ENCODE measurements around the gene PATZ1.
"Not testable (repeated sequence)": the region's sequence is repeated elsewhere in the genome, so short reads cannot be mapped to it uniquely, and the experiment has no call there.

Gene PATZ1

DNA sequence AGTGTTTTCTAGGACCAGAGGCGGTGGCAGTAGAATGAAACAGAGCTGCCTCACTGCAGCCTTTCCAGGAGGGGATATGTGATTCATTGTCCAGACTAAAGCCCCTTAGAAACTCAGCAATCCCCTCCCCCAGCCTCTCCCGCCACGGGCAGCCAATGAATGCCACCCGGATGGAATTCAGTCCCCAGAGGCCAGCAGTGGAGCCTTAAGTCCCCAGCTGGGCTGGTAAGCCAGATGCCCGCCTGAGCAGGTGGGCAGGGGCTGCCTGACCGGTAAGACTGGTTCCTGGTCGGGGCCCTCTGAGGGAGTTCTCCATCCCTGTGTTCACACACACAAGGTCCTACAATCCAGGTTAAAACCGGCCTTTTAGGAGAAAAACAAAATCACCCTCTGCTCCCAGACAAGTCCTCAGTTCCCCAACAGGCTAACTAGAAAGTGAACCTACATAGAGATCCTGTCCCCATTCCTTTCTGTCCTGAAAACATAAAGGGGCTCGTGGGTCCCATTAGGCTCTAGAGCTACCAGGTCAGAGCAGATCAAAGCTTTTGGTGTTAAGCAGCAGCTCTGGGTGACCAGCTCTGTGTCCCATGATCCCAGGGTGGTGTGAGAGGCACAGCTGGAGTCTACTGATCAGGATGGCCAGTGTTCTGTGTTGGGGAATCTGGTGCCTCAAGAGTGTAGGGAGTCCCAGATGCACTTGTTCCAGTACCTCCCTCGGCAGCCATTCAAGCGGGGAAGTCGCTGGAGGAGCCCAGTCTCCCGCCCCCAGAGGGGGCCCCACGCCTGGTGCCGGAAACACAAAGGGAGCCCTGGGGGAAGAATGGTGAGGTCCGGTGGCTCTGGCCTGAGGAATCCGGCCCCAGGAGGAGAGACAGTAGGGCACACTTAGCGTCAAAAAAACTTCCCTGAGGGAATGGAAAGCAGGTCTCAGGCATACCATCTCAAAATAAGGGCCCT is 2.6 kb downstream of the PATZ1 start:
- no peak for DNase-seq (ENCODE audit: low read depth)

DNA sequence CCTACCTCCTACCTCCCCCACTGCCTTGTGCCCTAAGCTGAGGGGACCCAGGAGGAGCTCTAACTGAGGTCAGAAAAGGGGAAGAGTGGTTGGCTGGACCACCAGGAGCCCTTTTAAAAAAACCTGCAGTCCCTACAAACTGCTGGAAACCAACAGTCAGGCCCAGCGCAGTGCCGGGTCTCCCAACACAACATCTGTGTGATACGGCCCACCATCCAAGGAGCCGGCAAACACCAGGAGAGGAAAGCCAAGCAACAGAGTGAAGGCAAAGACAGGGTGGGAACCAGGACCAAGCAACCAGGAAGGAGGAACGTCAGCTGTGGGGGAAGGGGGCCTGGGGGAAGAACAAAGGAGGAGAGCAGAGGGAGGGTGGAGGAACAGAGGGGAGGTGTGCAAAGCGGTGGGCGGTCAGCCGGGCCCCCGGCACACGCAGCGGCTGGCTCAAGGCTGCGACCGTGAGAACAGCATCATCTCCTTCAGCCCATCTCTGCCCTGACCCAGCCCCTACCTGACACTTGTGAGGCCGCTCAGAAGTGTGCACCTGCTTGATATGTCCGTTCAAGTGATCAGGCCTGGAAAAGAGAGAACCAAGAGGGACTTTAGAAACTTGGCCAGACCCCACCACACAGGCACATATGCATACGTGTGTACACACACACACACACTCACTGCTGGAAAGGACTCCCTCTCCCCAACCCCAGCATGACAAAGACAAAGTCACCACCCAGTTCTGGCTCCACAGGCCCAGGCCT is 3.6 kb downstream of the PATZ1 start:
- DNase-seq (ENCODE audit: low read depth), result no peak

DNA sequence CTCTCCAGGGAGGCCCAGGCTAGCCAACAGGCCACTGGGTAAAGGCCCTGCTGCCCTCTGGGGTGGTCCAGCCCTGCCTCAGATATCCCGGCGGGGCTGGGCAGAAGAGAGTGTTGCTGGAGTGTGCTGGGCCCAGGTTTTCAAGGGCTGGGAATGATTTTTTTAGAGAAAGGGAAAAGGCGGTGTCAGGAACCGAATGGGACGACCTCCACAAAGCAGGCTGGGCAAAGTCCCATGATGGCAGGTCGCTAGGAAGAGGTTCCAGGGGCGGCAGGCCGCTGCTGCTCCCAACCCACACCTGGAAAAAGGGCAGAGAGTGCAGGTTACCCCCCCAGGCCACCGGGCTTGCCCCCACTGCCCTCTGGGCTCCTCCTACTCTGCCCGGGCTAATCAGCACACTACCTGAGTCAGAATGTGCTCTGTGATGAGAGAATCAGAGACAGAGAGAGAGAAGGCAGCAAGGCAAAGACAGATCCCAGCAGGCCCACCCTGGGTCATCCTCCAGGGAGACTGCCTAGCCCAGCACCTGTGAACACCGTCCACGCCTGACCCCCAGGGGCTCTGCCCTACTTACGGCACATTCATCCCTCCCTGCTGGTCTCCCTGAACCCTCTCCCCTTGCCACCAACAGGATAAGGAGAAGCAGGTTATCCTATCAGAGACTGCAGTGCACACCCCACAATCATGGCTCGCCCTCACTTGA is 4.6 kb downstream of the PATZ1 start:
- DNase-seq (ENCODE audit: low read depth), result no peak

DNA sequence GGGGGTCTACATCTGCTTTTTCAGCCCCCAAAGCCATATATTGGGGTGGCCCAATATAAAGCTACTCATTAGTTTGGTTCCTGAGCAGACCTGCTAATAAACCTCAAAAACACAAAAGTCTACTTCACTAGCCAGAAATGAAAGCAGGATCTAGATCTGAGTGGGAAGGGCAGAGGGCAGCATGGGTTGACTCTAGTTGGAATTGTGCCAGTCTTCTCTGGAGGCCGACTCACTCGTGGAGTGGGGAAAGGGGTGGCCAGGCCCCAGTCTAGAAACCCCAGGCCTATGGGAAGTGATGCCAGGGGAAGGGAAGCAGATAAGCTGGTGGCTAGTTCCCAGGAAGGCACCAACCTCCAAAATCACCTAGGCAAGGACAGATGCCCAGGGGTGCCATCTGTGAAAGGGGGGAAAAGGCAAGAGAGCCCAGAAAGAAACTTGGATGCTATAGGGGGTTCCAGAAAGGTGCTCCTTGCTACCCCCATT is 5.3 kb downstream of the PATZ1 start:
- no peak for DNase-seq (ENCODE audit: low read depth)

DNA sequence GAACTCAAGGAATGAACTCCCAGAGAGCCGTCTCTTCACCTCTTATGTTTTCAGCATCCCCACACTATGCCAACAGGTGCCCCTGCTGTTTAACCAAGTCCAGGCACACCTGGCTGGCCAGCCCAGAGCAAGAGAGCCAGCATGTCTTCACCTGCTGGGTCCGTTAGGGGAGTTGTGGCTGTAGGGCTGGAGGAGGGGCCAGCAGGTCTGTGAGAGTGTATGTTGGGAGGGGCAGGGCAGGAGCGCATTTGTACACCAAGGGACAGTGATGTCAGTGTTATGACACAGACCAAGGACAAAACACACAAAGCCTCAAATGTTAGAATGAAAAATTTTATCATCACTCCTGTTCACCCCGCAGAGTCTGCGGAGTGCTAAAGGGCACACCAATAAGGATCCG is 5.8 kb downstream of the PATZ1 start:
- no peak for DNase-seq (ENCODE audit: low read depth)

DNA sequence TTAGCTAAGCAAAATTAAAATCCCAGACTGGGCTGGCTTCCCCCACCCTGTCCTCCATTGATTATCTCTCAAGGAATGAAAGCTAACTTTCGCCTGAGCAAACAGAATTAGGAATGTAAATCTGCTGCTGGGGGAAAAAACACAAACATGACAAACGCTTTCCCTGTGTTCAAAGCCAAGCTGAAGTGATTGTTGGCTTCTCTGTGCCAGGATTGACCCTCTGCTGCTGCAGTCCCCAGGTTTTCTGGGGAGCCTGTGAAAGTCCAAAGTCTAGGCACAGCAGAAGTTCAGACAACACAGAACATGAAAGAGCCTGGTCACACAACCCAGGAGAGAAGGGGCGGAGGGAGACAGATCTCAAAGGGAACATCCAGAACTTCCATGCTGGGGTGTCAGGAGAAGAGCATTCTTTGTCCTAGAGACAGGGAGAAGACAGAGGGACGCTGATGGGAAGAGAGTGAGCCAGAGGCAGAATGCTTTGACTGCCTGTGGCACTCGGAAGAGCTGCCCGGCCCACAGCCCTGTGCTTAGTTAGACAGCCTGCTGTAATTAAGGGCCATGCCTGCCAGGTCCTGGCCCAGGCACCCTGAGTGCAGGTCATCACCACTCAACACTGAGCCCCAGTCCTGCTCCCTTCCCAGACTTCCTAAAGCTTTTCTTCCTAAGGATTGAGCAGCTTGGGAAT is 6.9 kb downstream of the PATZ1 start:
- DNase-seq (ENCODE audit: low read depth), result no peak

DNA sequence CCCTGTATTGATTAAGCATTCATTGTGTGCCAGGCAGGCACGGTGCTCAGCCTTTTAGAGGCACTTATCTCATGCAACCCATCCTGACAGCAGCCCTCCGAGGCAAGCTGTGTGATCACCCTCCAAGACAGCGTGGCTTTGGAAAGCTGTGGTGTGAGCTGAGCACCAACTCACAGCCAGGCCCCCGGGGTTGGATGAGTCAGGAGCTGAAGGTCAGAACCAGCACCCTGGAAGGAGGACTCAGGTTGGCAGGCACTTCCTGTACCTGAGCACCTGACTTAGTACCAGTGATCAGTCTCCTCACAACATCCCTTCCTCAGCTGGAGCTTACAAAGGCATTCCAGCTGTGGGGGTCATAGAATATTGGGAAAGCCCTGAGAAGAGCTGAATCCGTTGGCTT is 9.0 kb downstream of the PATZ1 start:
- DNase-seq (ENCODE audit: low read depth), result no peak

DNA sequence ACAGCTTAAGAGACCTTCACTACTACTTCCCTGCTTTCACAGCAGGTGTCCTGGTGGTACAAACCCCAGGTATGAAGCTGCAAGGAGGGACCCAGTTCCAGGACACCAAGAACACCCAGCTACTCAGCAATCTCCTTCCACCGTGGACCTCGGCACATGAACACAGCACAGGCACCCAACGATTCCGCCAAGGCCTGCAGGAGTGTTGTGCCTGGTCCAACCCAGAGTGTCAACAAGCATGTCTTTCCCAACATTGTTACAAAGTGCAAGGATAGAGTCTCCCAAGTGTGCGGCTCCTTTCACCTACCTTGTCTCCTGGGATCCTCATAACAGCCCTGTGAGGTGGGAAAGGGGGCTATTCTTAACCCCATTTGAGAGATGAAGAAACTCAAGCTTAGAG is 11.8 kb downstream of the PATZ1 start:
- DNase-seq (ENCODE audit: low read depth), result no peak

DNA sequence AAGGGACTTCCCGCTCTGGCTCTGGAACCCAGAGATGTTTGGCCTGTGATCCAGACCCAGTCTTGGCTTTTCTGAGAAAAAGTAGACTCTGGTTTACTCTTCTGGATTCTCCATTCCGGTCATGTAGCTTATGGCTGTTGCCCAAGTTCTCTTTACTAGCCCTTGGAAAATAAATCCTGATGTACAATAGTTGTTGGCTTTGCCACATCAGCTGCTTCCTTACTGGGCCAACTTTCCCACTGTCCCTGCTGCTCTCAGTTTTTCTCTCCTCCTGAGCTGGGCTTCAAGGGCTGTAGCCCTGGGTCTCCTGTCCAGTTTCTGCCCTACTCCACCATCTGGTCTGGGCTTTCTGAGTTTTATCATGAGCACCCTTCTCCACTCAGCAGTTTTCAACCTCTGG is 12.5 kb downstream of the PATZ1 start:
- no peak for DNase-seq (ENCODE audit: low read depth)

DNA sequence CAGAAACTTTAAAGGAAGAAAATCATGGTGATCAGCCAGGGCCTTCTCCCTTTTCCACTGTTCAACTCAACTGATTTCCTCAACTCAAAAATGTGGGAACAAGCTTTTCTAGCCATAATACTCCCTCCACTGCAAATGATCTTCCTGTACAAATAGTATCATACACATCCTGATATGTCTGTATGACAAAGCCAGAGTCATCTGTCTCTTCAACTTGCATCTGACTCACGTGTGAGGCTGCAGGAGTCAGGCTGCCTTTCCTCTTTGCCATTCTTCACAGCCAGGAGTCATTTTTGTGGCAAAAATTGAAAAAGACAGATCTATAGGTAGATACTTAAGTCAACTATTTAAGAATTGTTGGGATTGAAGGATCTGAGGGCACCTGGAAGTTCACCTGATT is 13.3 kb downstream of the PATZ1 start:
- DNase-seq (ENCODE audit: low read depth), result no peak

DNA sequence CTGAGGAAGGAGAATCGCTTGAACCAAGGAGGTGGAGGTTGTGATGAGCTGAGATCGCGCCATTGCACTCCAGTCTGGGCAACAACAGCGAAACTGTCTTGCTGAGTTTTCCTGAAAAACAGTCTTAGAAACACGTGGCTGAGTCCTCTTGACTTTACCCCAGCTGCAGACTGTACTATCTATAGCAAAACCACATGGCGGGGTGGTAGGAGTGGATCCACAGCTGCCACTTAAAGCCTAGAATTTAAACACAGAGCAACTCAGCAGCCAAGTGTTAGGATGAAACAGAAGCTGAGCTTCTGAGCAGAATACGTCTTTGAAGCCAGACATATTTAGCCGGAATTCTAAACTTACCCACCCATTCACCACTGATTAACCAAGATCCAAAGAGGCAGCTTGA is 14.1 kb downstream of the PATZ1 start:
- DNase-seq (ENCODE audit: low read depth), result no peak

DNA sequence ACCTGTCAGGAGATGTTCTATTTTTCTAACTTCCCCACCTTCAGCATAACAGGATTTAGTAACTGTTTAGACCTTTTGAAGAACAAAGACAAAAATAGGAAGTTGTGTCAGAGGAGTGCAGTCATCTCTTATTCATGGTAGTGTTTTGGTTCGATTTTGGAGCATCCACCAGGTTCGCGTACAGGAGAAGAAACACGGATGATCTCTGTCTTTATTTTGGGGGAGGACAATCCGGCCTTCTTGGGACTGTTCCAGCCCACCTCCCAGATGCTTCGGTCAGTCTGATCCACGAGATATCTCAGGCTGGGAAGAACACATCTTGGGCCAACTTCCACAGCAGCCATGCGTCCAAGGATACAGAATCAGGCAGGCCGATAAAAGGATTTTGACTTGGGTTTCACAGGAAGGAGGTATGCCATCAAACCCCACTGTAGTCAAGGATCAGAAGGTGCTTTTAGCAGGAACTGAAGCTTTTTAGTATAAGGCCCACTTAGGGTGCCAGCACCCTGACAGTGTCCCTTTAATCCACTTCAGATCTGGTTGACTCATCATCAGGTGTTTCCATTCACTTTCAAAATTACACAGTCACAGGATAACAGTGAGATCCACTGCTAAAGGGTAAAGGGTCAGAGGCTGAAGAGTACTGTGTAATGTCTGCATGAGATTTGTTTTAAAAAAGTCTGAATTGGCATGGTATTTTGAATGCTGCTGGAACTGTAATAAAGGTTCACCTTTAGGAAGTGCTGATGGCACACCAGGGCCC is 16.5 kb downstream of the PATZ1 start:
- DNase-seq (ENCODE audit: low read depth), result no peak

DNA sequence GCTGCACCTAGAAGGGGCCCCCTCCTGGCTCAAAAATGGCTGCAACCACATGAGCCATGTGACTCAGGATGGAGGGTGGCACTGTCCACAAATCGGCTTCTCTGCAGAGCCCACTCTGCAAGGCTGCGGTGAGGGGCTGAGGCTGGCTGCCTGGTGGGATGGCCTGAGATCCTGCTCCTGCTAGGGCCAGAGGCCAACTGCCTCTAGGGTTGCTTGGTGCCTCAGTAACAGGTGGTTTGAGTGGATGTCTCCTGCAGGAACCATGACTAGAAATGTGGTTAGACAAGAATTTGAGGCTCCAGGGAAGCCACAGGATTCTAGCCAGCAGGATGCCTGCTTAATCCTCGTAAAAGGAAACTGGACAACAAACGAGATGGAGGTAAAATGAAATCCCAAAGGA is 17.1 kb downstream of the PATZ1 start:
- DNase-seq (ENCODE audit: low read depth), result no peak

DNA sequence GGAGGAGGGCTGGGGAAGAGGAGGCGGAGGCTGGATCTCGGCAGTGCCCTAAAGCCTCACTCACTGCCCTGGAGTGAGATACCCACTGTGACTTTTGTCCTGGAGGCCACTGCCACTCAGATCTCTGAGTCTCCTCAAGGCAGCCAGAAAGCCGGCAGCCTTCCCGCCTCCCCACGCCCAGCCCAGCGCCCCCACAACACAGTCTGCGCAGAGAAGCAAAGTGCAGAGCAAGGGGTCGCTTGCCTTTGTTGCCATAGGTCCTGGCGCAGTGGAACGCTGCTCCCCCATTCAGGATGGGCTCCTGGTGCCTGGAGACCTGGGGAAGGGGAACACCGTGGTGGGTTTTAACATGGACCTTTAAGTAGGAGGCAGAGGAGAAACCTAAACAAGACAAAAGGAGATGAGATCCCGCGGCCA is 17.6 kb downstream of the PATZ1 start:
- no peak for DNase-seq (ENCODE audit: low read depth)

DNA sequence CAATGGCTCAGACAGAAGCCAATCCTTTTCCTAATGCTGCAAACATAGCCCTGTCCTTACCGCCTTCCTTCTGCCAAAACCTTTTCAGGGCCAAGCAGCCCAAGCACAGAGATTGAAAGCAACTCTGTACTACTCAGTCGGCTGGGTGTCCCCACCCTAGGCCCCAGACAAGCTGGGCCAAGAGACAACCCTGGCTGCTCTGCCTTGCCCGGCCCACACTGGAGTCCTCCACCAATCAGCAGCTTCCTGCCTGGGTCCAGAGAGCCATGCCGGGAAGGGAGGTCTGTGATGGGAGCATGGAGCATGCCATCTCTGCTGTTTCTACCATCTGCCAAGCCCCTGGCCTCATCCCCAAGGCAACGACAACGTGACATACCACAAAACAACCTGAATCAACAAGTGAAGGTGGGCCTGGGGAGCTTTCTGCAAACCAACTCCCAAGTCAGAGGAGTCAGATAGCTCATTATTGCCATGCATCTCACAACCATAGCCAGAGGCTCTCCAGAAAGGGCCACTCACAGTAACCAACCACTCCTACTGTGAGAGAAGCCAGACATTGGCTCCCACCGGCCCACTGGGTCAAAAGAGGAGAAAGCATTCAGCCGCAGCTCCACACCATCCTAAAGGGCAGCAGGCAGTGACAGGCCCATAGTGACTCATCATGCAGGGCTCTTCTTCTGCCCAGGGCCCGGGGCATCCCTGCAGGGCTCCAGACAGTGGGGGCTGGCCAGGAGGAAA is 18.2 kb downstream of the PATZ1 start:
- DNase-seq (ENCODE audit: low read depth), result no peak

DNA sequence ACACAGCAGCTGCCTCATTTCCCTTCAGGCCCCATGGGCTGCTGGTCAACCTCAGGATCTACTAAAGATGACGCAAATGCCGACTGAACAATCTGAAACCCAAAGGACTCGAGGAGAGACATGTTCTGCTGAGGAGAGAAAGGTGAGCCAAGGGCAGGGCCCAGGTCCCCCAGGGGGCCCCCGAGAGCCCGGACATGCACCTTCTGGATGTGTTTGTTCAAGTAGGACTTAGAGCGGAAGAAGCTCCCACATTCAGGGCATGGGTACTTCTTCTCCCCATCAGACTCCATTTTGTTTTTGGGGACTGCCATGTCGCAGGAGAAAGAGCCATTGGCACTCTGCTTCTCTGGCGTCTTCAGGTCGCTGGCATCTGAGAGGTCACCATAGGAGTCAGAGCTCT is 19.3 kb downstream of the PATZ1 start:
- DNase-seq (ENCODE audit: low read depth), result no peak

DNA sequence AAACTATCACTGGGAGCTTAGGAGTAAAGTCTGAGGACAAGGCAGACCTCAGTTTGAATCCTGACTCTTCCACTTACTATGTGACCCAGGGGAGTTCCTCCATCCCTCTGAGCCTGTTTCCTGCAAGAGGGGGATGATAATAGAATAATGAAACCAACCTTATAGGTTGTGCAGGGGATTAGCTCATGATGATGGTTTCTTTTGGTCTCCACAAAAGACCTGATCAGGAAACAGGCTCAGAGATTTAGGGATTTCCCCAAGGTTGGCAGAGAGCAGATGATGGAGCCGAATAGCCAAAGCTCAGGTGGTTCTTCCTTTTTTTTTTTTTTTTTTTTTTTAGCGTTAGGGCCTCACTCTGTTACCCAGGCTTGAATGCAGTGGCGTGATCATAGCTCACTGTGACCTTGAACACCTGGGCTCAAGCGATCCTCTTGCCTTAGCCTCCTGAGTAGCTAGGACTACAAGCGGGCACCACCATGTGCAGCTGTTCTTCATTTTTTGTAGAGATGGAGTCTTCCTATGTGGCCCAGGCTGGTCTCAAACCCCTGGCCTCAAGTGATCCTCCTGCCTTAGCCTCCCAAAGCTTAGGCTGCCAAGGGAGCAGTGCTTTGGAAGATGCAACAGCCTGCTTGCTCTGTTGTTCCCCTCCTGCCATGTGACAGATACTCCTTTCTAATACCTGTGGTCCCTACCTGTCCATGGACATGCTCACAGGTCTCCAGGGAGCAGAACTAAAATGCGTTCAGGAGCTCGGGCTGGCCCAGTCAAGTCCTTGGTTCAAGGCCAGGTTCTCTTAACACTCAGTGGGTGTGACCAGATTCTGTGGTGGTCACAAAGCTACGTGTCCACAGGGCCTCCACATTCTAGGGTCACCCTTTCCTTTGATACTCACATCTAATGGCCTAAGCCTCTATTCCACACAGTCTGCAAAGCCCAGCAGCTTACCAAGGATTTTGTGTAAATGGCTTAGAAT is 22.3 kb downstream of the PATZ1 start:
- DNase-seq (ENCODE audit: low read depth), result no peak

DNA sequence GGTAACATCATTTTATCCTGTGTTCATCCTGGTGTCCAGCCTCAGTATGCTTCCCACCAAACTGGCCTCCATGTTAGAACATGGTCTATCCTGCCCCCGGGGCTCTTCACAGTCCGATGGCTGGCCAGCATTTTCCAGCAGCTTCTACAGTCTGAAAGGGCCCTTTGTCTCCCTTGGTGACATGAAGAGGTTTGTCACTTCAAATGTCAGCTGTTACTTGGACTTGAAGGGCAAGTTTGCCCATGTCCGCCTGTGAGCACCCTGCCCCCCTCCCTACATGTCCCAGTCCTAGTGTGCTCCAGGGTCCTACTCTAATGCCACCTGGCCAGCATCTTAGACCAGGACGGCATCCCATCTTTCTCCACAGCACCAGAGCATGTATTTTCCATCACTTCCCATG is 24.7 kb downstream of the PATZ1 start:
- DNase-seq (ENCODE audit: low read depth), result no peak

DNA sequence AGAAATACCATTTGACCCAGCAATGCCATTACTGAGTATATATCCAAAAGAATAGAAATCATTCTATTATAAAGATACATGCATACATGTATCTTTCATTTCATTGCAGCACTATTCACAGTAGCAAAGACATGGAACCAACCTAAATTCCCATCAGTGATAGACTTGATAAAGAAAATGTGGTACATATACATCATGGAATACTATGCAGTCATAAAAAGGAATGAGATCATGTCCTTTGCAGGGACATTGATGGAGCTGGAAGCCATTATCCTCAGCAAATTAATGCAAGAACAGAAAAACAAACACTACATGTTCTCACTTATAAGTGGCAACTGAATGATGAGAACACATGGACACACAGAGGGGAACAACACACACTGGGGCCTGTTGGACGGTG is 31.9 kb downstream of the PATZ1 start:
- DNase-seq (ENCODE audit: low read depth), result not testable (repeated sequence)
